Measurements from ENCODE around the gene OPTC. TPM values are rescaled to one million over a fixed set of nuclear protein-coding genes. Genes with fewer than 3 reads are reported as not detected.

The OPTC gene
- total RNA-seq, 1 donor from 2014 or later = not detected

DNA sequence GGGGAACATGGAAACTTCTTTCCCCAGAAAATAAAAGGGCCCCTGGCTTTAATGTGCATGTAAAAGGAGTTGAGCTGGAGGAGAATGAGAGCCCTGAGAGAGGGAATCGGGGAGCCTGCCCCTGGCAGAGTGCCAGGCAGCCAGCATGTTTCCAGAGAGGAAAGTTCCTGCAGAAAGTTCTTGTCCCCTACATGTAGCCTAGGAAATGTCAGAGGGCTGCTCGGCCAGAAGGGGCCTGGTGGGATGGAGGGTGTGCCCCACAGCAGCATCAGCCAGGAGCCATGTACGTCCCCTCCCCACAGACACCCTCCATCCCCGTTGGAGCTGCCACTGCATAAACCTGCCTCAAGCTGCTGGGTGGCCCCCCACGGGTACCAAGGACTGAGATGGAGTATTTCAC lies 23.7 kb upstream of the OPTC start:
- no peak for DNase-seq (ENCODE audit: low spot score)
- Mint-ChIP-seq H3K4me3 (ENCODE audit: low read depth) (no peak overlapping the region), H3K9me3 (no peaks in the 10 kb centered on the region), H3K4me1 (ENCODE audit: low read depth) (no peaks in the 10 kb centered on the region), H3K36me3 (ENCODE audit: low read depth) (no peaks in the 10 kb centered on the region), H3K27me3 (ENCODE audit: low read depth) (peaks cover 15% of the 10 kb centered on the region), H3K27ac (no peak overlapping the region)
- intact Hi-C loops (cut with micrococcal nuclease) = no loop called here

- Mint-ChIP-seq H3K4me3 (ENCODE audit: low read depth) (no peak overlapping the region), H3K9me3 (no peaks in the 10 kb centered on the region), H3K27ac (no peak overlapping the region), H3K27me3 (ENCODE audit: low read depth) (peaks cover 22% of the 10 kb centered on the region), H3K36me3 (ENCODE audit: low read depth) (no peaks in the 10 kb centered on the region), H3K4me1 (ENCODE audit: low read depth) (no peaks in the 10 kb centered on the region)
- intact Hi-C loops (cut with micrococcal nuclease) = no loop called here
- DNase-seq (ENCODE audit: low spot score) = no peak
These were observed 22.1 kb upstream of the OPTC start for GRCh38 chr1:203471841-203472240.

DNA sequence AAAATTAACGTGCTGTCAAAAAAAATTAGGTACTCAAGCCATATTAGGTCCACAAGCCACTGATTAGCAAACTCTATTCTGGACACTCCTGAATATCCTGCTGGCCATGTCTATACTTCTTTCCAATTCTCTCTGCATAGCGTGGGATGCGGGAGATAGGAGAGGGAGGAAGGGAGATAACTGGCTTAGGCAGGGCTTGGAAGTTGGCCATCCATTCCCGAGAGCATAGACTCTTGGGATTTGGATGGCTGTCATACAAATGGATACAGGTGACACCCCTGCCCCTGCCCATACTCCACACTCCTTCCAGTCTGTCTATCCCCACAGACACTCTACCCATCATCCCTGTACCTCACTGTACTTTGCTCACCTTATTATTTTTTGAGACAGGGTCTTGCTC lies 20.7 kb upstream of the OPTC start:
- Mint-ChIP-seq H3K4me3 (ENCODE audit: low read depth) (no peak overlapping the region), H3K27ac (no peak overlapping the region), H3K27me3 (ENCODE audit: low read depth) (peaks cover 18% of the 10 kb centered on the region), H3K4me1 (ENCODE audit: low read depth) (peaks cover 1% of the 10 kb centered on the region), H3K9me3 (no peaks in the 10 kb centered on the region), H3K36me3 (ENCODE audit: low read depth) (no peaks in the 10 kb centered on the region)
- no peak for DNase-seq (ENCODE audit: low spot score)
- intact Hi-C loops (cut with micrococcal nuclease) = no loop called here

DNA sequence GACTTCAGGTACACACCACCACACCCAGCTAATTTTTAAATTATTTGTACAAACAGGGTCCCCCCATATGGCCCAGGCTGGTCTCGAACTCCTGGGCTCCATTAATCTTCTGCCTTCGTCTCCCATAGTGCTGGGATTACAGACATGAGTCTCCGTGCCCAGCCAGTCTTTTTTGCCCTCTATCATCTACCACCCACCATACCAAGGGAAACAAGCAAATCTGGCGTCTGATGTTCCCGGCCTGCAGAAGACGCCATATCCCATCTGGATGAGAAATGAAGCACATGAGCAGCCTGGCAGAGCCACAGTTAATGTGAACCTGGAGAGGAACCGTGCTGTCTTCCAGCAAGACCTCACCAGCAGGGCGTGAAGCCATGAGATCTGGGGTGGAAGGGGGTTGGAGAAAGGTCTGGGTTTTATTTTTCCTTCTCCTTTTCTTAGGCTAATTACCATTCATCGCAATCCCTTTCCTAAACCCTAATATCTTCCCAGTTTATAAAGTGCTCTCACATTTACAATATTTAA lies 20.1 kb upstream of the OPTC start:
- no peak overlapping the region for H3K27ac Mint-ChIP-seq
- H3K9me3 Mint-ChIP-seq = no peaks in the 10 kb centered on the region
- peaks cover 1% of the 10 kb centered on the region for H3K4me1 Mint-ChIP-seq (ENCODE audit: low read depth)
- no peaks in the 10 kb centered on the region for H3K36me3 Mint-ChIP-seq (ENCODE audit: low read depth)
- no peak for DNase-seq (ENCODE audit: low spot score)
- H3K4me3 Mint-ChIP-seq (ENCODE audit: low read depth) = no peak overlapping the region
- H3K27me3 Mint-ChIP-seq (ENCODE audit: low read depth) = peaks cover 21% of the 10 kb centered on the region
- intact Hi-C loops (cut with micrococcal nuclease) = no loop called here

DNA sequence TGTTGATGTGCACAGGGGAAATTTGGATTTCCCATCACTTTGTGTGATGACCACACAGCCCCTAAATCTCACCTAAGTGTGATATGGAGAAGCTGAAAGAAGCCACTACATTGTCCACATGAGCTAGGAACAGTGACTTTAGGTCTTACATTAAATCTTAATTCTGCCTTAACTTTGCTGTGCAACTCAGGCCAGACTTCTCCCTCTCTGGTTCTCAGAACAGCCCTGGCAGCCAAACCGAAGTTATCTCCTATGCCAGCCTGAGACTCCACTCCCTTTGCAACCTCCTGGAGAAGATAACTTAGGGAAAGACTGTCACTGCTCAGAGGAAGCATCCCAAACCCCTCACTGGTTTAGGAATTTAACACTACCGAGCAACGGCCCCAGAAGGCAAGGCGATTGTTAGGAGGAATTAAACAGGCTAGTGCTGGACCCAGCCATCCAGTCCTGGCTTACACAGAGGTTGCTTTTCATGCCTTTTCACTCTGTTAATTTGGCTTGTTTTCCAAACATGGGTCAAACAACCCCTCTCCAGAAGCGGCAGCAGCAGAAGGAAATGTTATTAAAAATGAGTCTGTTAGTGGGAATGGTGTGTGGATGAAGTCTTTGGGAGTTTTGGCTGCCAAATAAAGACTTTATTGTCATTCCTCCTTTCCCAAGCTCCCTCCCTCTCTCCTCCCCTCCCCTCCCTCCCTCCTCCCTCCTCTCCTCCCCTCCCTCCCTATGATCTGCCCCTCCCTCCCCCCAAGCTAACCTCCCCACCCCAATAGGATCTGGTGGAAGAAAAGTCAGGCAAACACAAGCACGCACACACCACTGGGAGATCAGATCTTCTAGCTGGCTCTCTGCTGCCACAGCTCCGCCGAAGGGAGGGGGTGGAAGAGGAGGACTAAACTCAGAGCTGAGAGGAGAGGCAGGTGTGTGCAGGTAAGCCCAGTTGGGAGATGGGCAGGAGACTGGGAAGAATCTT lies 18.7 kb upstream of the OPTC start, which contains the start of gene PRELP:
Gene PRELP (plus strand): TSS at position 795 of the 970 bp plus-strand sequence. CDS start 7,379 bp downstream, outside the sequence.
- no peaks in the 10 kb centered on the region for H3K36me3 Mint-ChIP-seq (ENCODE audit: low read depth)
- peaks cover 1% of the 10 kb centered on the region for H3K4me1 Mint-ChIP-seq (ENCODE audit: low read depth)
- no peak within 1 kb of the TSS for H3K4me3 Mint-ChIP-seq (ENCODE audit: low read depth)
- intact Hi-C loops (cut with micrococcal nuclease) = no loop called here
- no peak within 1 kb of the TSS for H3K27ac Mint-ChIP-seq
- H3K27me3 Mint-ChIP-seq (ENCODE audit: low read depth) = peaks cover 22% of the 10 kb centered on the region
- DNase-seq (ENCODE audit: low spot score) = no peak
- H3K9me3 Mint-ChIP-seq = no peaks in the 10 kb centered on the region

- no peaks in the 10 kb centered on the region for H3K9me3 Mint-ChIP-seq
- intact Hi-C loops (cut with micrococcal nuclease) = no loop called here
- H3K4me1 Mint-ChIP-seq (ENCODE audit: low read depth) = peaks cover 1% of the 10 kb centered on the region
- H3K4me3 Mint-ChIP-seq (ENCODE audit: low read depth) = no peak overlapping the region
- no peaks in the 10 kb centered on the region for H3K36me3 Mint-ChIP-seq (ENCODE audit: low read depth)
- H3K27me3 Mint-ChIP-seq (ENCODE audit: low read depth) = peaks cover 20% of the 10 kb centered on the region
- H3K27ac Mint-ChIP-seq = no peak overlapping the region
- no peak for DNase-seq (ENCODE audit: low spot score)
These were observed 17.6 kb upstream of the OPTC start for GRCh38 chr1:203476216-203476814.

DNA sequence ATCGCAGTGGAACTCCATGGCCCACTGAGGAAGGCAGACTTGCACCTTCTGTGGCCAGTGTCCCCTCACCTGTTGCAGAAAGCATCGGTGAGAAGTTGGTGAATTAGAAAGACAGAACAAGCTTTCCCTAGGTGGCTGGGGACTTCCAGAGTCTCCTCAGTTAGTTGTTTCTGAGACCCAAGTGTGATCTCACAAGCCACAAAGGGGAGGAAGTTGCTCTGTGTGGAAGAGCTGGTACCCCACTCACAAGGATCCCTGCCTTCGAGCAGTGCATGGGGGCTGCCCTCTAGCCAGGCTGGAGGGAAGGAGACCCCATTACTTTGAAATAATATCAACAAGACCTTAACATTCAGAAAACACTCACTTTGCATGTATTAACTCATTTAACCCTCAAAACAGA lies 16.2 kb upstream of the OPTC start:
- H3K27ac Mint-ChIP-seq = no peak overlapping the region
- H3K4me1 Mint-ChIP-seq (ENCODE audit: low read depth) = peaks cover 1% of the 10 kb centered on the region
- no peak for DNase-seq (ENCODE audit: low spot score)
- peaks cover 20% of the 10 kb centered on the region for H3K27me3 Mint-ChIP-seq (ENCODE audit: low read depth)
- intact Hi-C loops (cut with micrococcal nuclease) = no loop called here
- H3K9me3 Mint-ChIP-seq = no peaks in the 10 kb centered on the region
- H3K36me3 Mint-ChIP-seq (ENCODE audit: low read depth) = no peaks in the 10 kb centered on the region
- no peak overlapping the region for H3K4me3 Mint-ChIP-seq (ENCODE audit: low read depth)

GRCh38 chr1:203478231-203478630 lies 15.7 kb upstream of the OPTC start:
- Mint-ChIP-seq H3K27ac (no peak overlapping the region), H3K27me3 (ENCODE audit: low read depth) (peaks cover 20% of the 10 kb centered on the region), H3K4me1 (ENCODE audit: low read depth) (peaks cover 1% of the 10 kb centered on the region), H3K4me3 (ENCODE audit: low read depth) (no peak overlapping the region), H3K9me3 (no peaks in the 10 kb centered on the region), H3K36me3 (ENCODE audit: low read depth) (no peaks in the 10 kb centered on the region)
- no peak for DNase-seq (ENCODE audit: low spot score)
- intact Hi-C loops (cut with micrococcal nuclease) = no loop called here

DNA sequence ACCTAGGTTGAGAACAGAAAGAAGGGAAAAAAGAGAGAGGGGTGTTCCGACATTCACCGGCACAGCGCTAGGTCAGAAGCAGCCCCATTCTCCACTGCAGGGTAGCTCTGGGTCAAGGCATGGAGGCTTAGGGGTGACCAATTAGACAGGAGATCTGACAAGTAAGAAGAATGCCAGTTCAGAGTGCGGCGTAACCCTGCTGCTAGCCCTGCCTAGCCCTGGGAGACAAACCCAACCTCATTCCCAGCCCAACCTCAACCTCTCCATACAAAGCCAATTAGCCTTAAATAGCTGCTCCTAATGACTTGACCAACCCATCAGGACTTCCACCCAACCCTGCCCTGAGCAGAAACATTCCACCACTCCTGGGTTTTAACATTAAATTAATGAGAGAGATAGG lies 15.0 kb upstream of the OPTC start:
- Mint-ChIP-seq H3K9me3 (no peaks in the 10 kb centered on the region), H3K27me3 (ENCODE audit: low read depth) (peaks cover 17% of the 10 kb centered on the region), H3K27ac (no peak overlapping the region), H3K36me3 (ENCODE audit: low read depth) (no peaks in the 10 kb centered on the region), H3K4me1 (ENCODE audit: low read depth) (peaks cover 1% of the 10 kb centered on the region), H3K4me3 (ENCODE audit: low read depth) (no peak overlapping the region)
- intact Hi-C loops (cut with micrococcal nuclease) = no loop called here
- DNase-seq (ENCODE audit: low spot score) = no peak

GRCh38 chr1:203479646-203480045 lies 14.3 kb upstream of the OPTC start:
- Mint-ChIP-seq H3K4me1 (ENCODE audit: low read depth) (peaks cover 1% of the 10 kb centered on the region), H3K4me3 (ENCODE audit: low read depth) (no peak overlapping the region), H3K27me3 (ENCODE audit: low read depth) (peaks cover 13% of the 10 kb centered on the region), H3K27ac (no peak overlapping the region), H3K9me3 (no peaks in the 10 kb centered on the region), H3K36me3 (ENCODE audit: low read depth) (no peaks in the 10 kb centered on the region)
- intact Hi-C loops (cut with micrococcal nuclease) = no loop called here
- no peak for DNase-seq (ENCODE audit: low spot score)

GRCh38 chr1:203480084-203480483 lies 13.9 kb upstream of the OPTC start:
- Mint-ChIP-seq H3K4me3 (ENCODE audit: low read depth) (no peak overlapping the region), H3K4me1 (ENCODE audit: low read depth) (peaks cover 1% of the 10 kb centered on the region), H3K9me3 (no peaks in the 10 kb centered on the region), H3K27me3 (ENCODE audit: low read depth) (peaks cover 12% of the 10 kb centered on the region), H3K27ac (no peak overlapping the region), H3K36me3 (ENCODE audit: low read depth) (no peaks in the 10 kb centered on the region)
- intact Hi-C loops (cut with micrococcal nuclease) = no loop called here
- DNase-seq (ENCODE audit: low spot score) = no peak

DNA sequence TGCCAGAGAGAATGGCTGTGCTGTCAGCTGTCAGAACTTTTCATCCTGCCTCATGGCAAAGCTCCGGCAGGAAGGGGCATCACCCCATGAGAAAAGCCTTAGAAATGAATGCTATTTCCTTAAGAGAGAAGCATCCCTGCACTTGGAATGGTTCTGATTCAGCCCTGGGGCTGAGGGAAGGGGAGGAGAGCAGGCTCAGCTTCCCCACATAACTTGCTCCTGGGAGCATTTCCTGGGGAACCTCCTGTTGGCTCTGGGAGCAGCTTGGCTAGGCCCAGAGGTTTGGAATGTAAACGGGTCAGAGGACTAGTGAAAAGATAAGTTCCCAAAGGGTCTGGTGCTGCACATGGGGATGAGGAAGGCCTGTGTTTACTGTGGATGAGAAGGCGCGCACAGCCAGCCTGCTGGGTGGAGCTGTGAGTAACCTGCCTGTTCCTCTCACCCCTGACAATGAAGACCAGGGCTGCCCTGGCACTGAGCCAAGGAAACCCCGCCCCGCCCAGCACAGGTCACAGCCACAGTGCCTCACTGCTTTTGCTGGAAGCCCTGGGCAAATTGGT lies 13.3 kb upstream of the OPTC start:
- intact Hi-C loops (cut with micrococcal nuclease) = no loop called here
- peaks cover 1% of the 10 kb centered on the region for H3K4me1 Mint-ChIP-seq (ENCODE audit: low read depth)
- no peaks in the 10 kb centered on the region for H3K9me3 Mint-ChIP-seq
- peaks cover 10% of the 10 kb centered on the region for H3K27me3 Mint-ChIP-seq (ENCODE audit: low read depth)
- H3K36me3 Mint-ChIP-seq (ENCODE audit: low read depth) = no peaks in the 10 kb centered on the region
- no peak overlapping the region for H3K4me3 Mint-ChIP-seq (ENCODE audit: low read depth)
- DNase-seq (ENCODE audit: low spot score) = no peak
- no peak overlapping the region for H3K27ac Mint-ChIP-seq

DNA sequence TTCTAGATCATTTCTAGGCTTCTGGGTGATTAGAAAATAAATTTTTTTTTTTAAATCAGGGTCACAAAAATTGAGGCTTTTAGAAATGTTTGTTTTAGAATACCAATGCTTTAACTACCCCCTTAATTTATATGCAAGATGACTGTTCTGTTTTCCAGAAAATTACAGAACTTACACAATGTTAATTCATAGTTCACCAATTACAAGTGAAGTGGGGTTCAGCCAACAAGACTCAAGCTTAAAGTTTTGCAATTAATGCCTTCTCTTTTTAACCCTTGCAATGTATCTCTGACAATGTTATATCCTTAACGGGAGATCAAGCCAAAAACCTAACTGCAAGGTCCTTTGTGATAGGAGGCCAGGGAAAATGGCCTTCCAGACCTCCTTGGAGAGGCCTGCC lies 12.8 kb upstream of the OPTC start:
- H3K4me1 Mint-ChIP-seq (ENCODE audit: low read depth) = peaks cover 1% of the 10 kb centered on the region
- no peak overlapping the region for H3K4me3 Mint-ChIP-seq (ENCODE audit: low read depth)
- peaks cover 6% of the 10 kb centered on the region for H3K27me3 Mint-ChIP-seq (ENCODE audit: low read depth)
- no peaks in the 10 kb centered on the region for H3K9me3 Mint-ChIP-seq
- DNase-seq (ENCODE audit: low spot score) = no peak
- H3K27ac Mint-ChIP-seq = no peak overlapping the region
- no peaks in the 10 kb centered on the region for H3K36me3 Mint-ChIP-seq (ENCODE audit: low read depth)
- intact Hi-C loops (cut with micrococcal nuclease) = no loop called here

All from activated T-helper 2 cell treated with anti-CD3 and anti-CD28 coated beads, Interferon-gamma antibody, Interleukin-2, Interleukin-4, amounts not matched to agents 10 μg/mL and 5 μg/mL and 100 μg/mL, durations not matched to agents 14 hours and 24 hours and 36 hours (primary cell).